Activated T-cell treated with anti-CD3 and anti-CD28 coated beads, Interleukin-2, amount 50 U/mL, for 4 hours (primary cell): ENCODE results near the gene MGARP. TPM values are rescaled to one million over a fixed set of nuclear protein-coding genes. Genes with fewer than 3 reads are reported as not detected.

Source experiments
- ATAC-seq, 2 donors: fragments of 200-7000 bp; cut with Tn5 transposase; one replicate each; pipeline ENCODE4 v1.10.0; 2021
- DNase-seq: peaks from one replicate; pipeline ENCODE4 v3.0.0-alpha.2; 2020
- H3K27me3 Mint-ChIP-seq: one replicate; pipeline ENCODE4 v1.8.0; 2021; ENCODE audit warnings: low read depth, mixed read lengths
- H3K36me3 Mint-ChIP-seq: one replicate; pipeline ENCODE4 v1.8.0; 2022; ENCODE audit warnings: mixed read lengths; ENCODE audit not compliant: insufficient read depth
- H3K4me1 Mint-ChIP-seq: one replicate; pipeline ENCODE4 v1.8.0; 2021; ENCODE audit warnings: low read depth, mixed read lengths
- H3K4me3 Mint-ChIP-seq: one replicate; pipeline ENCODE4 v1.8.0; 2021; ENCODE audit warnings: mild to moderate bottlenecking, moderate library complexity, mixed read lengths
- H3K9me3 Mint-ChIP-seq: one replicate; pipeline ENCODE4 v1.8.0; 2021; ENCODE audit warnings: mixed read lengths
- total RNA-seq, 3 donors: library from RNA; stranded (reverse); gene quantifications; one replicate each; pipeline ENCODE4 v1.2.1, GENCODE V29; 2021

The MGARP gene
- total RNA-seq, 3 donors from 2014 or later, result 0.23 TPM; not detected in 2

DNA sequence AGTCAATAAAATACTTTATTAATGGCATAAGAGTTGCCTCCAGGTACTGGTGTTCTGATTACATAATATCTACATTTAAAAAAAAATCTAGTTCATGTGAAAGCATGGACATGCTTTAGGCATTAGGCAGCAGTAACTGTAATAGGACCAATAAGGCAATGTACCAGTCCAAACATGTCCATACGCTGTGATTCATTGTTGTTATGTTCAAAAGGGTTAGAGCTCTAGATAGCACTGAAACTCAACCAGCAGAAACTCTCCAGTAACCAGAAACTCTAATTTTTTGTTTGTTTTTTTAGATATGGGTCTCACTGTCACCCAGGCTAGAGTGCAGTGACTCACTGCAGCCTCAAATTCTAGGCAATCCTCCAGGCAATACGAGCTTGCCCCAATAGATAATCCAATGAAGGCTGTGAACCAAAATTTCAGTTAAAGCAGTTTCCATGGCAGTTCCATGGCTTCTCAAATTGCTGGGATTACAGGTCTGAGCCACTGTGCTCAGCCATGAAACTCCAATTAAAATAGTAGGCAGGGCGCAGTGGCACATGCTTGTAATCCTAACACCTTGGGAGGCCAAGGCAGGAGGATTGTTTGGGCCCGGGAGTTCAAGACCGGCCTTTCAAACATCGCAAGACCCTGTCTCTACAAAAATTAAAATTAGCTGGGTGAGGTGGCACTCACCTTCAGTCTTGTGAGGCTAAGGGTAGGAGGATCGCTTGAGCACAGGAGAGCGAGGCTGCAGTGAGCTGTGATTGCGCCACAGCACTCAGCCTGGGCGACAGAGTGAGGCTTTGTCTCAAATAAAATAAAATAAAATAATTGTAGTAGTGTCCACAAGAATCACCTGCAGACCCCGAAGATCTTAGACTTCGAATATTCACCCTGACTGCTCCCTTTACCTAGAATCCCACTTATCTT is 36.3 kb downstream of the MGARP start:
- H3K4me3 Mint-ChIP-seq, result no peak overlapping the region
- H3K4me1 Mint-ChIP-seq, result no peaks in the 10 kb centered on the region
- peaks cover 8% of the 10 kb centered on the region for H3K9me3 Mint-ChIP-seq
- no peaks in the 10 kb centered on the region for H3K36me3 Mint-ChIP-seq
- H3K27me3 Mint-ChIP-seq, result no peaks in the 10 kb centered on the region
- no peak for ATAC-seq
- DNase-seq, result no peak

DNA sequence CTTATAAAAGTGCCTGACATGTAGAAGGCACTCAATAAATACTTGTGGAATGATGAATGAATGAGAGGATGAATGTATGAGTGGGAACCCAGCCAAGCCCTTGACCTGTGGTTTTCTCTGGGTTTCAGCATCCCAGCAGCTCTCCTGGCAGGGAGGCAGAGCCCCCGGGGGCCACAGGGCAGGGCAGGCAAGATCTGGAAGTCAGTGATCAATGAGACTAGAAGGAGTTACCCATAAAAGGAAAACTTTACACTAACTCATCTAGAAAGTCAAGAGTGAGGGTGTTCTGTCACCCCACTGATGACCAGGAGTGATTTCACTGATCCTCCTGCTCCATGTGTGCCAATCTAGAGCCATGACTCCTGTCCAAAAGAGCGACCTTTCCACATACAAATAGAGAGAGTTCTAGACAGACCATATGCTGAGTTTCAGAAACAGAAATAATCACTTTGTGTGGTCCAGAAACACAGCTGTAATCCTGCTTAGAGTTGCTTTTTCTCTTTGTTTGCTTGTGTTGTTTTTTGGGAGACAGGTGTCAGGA is 37.4 kb downstream of the MGARP start:
- Mint-ChIP-seq H3K4me3 (no peak overlapping the region), H3K36me3 (no peaks in the 10 kb centered on the region), H3K4me1 (peaks cover 3% of the 10 kb centered on the region), H3K27me3 (no peaks in the 10 kb centered on the region), H3K9me3 (peaks cover 8% of the 10 kb centered on the region)
- DNase-seq (no peak), ATAC-seq (no peak)

DNA sequence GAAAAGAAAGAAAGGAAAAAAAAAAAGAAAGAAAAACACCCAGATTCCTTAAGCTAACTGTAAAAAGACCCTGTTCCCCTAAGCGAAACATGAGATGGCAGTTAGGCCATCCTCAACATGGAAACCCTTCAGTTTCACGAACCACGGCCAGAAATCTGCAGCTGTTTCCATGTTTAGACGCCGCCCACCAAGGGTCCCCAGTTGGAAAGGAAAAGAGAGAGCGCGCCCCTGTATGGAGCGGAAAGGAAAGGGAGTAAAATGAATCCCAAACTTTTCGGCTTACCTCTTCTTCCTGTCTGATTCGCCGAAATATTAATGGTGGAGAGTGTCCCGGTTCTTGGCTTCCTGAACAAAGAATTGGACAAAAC is 38.3 kb downstream of the MGARP start:
- Mint-ChIP-seq H3K4me1 (peaks cover 3% of the 10 kb centered on the region), H3K9me3 (peaks cover 8% of the 10 kb centered on the region), H3K4me3 (no peak overlapping the region), H3K36me3 (no peaks in the 10 kb centered on the region), H3K27me3 (no peaks in the 10 kb centered on the region)
- ATAC-seq, result no peak
- no peak for DNase-seq

DNA sequence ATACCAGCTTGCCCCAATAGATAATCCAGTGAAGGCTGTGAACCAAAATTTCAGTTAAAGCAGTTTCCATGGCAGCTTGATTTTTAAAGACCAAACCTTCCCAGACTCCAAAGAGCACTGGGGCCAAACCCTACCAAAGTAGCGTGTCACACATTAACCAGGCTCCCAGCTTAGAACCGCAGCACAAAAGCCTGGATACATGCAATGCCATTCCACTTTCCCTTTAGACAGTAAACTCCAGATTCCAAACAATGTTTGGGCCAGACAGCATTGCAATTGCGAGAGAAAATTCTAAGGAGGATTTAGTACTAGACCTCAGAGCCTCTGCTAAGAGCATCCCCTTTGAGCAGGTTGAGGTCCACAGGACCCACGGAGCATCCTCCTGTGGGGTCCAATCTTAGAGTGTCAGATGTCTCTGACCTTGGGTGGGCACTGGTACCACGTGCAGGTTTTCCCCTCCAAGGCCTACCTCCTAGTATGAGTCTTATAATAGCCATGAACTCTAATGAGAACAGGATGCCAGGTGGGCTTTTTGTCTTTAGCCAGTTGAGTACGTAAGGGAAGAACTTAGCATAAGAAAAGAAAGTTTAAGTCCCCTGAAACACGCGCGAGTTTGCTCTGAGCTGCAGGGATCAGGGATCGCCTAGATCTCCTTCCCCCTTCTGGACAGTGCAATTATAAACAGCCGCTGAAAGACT is 38.8 kb downstream of the MGARP start:
- no peaks in the 10 kb centered on the region for H3K27me3 Mint-ChIP-seq
- H3K36me3 Mint-ChIP-seq, result no peaks in the 10 kb centered on the region
- H3K4me1 Mint-ChIP-seq, result peaks cover 3% of the 10 kb centered on the region
- DNase-seq, result no peak
- ATAC-seq, result no peak
- no peak overlapping the region for H3K4me3 Mint-ChIP-seq
- peaks cover 8% of the 10 kb centered on the region for H3K9me3 Mint-ChIP-seq

DNA sequence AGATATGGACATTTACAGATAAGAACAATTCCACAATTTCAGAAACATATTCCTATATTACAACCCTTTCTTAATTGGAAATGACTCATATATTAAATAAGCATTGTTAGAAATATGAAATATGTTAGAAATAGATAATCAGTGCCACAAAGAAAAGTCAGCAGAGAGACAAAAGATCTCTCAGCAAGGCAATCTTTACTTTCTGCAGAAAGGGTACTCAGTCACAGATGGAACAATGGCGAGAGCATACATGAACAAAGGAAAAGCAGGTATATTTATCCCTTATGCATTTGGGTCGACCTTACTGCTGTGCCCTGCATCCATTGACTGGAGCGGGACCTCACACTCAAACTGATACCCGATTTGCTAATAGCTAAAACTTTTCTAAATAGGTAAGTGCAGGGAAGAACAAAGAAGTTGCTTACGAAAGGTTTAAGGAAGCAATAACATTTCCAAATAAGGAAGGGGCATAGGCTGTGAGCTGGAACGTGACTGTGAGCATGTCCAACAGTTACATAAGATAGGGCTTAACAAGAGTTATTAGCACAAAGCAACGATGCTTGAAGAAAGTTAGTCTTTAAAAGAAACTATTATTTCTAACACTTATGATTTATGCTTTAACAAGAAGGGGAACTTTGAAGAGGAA is 40.8 kb downstream of the MGARP start:
- ATAC-seq, result no peak
- H3K36me3 Mint-ChIP-seq, result no peaks in the 10 kb centered on the region
- H3K4me3 Mint-ChIP-seq, result no peak overlapping the region
- DNase-seq, result no peak
- peaks cover 8% of the 10 kb centered on the region for H3K9me3 Mint-ChIP-seq
- H3K27me3 Mint-ChIP-seq, result no peaks in the 10 kb centered on the region
- H3K4me1 Mint-ChIP-seq, result peaks cover 3% of the 10 kb centered on the region

DNA sequence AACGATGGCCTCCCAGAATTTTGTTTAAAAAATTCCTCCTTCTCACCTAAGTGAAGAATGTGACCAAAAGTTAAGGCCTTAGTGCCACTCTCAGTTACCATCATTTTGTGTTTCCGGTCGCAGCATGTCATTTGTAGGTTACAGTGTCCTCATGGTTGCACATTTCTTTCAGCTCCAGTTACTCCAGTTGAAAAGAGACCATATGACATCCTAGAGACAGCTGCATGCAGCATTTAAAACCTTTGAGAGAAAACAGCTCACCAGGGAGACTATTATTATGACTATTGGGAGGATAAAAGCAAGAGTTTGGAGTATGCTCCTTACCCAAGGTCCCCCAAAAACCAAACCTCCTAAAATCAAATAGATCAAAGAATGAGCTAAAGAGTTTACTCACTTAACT is 45.8 kb downstream of the MGARP start:
- DNase-seq, result no peak
- Mint-ChIP-seq H3K9me3 (peaks cover 6% of the 10 kb centered on the region), H3K36me3 (no peaks in the 10 kb centered on the region), H3K4me1 (peaks cover 5% of the 10 kb centered on the region), H3K27me3 (no peaks in the 10 kb centered on the region), H3K4me3 (no peak overlapping the region)
- ATAC-seq, result no peak

DNA sequence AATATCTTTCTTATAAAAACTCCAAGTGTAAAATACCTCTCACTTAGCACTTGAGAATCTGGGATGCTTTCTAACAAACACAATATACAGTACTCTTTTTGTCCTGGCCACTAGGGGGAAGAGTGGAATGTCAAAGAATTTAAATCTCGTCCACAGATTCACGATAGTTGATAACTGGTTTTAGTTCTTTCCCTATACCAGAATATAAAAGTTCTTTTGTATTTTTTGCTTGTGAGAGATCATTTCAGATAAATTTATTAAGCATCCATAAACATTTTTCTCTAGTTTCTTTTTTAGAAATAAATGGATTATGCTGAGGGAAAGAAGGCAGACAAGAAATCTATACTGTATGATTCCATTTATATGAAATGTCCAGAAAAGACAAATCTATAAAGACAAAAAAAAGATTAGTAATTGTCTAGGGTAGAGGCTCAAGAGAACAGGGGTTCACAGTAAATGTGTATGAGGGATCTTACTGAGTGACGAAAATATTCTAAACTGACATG is 50.4 kb downstream of the MGARP start:
- Mint-ChIP-seq H3K36me3 (no peaks in the 10 kb centered on the region), H3K4me1 (peaks cover 2% of the 10 kb centered on the region), H3K4me3 (no peak overlapping the region), H3K27me3 (no peaks in the 10 kb centered on the region), H3K9me3 (no peaks in the 10 kb centered on the region)
- no peak for DNase-seq
- ATAC-seq, result no peak

DNA sequence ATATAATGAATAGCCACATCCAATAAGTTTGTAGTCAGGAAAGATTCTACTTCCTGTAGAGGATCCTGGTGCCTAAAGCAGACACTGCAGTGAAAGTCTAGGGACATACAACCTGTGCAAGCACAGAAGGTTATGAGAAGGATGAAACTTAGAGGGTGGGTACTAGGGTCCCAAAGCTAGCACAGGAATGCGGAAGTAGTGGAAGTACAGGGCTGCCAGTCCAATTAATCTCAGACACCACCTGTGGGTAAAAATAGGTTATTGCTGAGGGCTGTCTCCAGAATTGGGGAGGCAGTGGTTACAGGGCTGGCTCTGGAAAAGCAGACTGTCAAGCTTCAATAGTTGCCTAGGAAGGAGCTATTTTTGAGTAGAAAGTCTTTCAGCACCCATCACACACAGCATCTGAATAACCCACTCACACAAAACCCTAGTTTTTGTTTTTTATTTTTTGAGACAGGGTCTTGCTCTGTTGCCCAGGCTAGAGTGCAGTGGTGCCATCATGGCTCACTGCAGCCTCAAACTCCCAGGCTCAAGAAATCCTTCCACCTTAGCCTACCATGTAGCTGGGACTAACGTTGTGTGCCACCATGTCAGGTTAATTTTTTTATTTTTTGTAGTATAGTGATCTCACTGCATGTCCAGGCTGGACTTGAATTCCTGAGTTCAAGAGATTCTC is 52.2 kb downstream of the MGARP start:
- Mint-ChIP-seq H3K4me1 (peaks cover 5% of the 10 kb centered on the region), H3K27me3 (no peaks in the 10 kb centered on the region)

DNA sequence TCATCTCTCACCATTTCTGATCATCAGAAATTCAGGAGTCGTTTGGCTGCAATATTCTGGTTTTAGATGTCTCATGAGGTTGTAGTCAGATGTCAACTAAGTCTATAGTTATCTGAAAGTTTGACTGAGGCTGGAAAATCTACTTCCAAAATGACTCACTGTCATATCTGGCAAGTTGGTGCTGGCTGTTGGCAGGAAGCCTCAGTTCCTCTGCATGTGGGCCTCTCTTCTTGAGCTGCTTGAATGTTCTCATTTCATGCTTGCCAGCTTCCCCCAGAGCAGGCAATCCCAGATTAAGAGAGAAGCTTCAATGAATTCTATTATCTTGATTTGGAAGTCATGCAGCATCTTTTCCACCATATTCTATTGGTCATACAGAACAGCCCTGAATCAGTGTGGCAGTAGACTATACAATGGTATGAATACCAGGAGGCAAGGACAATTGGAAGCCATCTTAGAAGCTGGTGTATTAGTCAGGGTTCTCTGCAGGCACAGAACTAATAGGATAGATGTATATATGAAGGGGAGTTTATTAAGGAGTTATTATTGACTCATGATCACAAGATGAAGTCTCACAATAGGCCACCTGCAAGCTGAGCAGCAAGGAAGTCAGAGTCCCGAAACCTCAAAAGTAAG is 56.2 kb downstream of the MGARP start:
- H3K36me3 Mint-ChIP-seq, result no peaks in the 10 kb centered on the region
- no peak overlapping the region for H3K4me3 Mint-ChIP-seq
- H3K4me1 Mint-ChIP-seq, result peaks cover 9% of the 10 kb centered on the region
- peak; percentile 41 to 48 for ATAC-seq
- H3K27me3 Mint-ChIP-seq, result no peaks in the 10 kb centered on the region
- H3K9me3 Mint-ChIP-seq, result no peaks in the 10 kb centered on the region
- DNase-seq, result no peak

More for the DNA sequence above, 52.2 kb downstream of the MGARP start:
- no peaks in the 10 kb centered on the region for H3K36me3 Mint-ChIP-seq
- DNase-seq (no peak), ATAC-seq (peak; percentile 34 to 38)
- no peaks in the 10 kb centered on the region for H3K9me3 Mint-ChIP-seq
- H3K4me3 Mint-ChIP-seq, result no peak overlapping the region

DNA sequence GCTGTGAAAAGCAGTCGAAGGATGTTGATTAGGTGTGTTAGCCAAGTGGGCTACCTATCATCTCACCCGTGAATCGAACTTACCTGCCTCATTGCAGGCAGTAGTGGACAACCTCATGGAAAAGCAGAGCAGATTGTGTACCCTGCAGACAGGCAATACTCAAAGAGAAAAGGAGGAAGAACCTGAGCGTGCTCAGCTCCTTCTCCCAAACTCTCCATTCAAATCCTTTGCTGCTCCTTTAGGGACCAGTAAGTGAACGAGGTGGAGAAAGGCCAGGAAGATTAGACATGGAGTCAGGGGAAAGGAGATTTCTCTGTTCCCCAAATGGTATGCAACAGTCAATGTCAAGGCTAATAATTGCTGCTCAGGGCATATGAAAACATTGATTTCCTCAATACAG is 57.8 kb downstream of the MGARP start:
- no peak for DNase-seq
- H3K4me3 Mint-ChIP-seq, result no peak overlapping the region

DNA sequence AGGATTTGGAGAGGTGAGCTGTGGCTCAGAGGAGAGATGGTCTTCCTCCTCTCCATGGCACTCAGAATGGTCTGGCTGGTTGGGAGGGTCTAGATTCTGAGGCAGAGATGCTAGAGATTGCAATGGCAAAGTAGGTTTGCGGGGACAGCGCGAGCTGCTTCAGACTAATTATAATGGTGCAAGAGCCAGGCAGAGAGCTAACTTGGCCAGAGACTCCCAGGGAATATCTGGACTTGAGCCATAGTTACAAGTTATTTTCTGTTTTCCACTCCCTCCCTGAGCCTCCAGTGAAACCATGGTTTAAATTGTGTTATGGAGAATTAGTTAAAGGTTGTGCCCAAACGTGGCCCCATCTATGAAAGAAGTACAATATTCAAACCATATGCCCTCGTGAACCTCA is 58.3 kb downstream of the MGARP start:
- H3K9me3 Mint-ChIP-seq, result no peaks in the 10 kb centered on the region
- H3K27me3 Mint-ChIP-seq, result no peaks in the 10 kb centered on the region
- no peak overlapping the region for H3K4me3 Mint-ChIP-seq
- no peak for DNase-seq
- H3K4me1 Mint-ChIP-seq, result peaks cover 9% of the 10 kb centered on the region
- H3K36me3 Mint-ChIP-seq, result no peaks in the 10 kb centered on the region
- no peak for ATAC-seq

More for the DNA sequence above, 57.8 kb downstream of the MGARP start:
- Mint-ChIP-seq H3K36me3 (no peaks in the 10 kb centered on the region), H3K4me1 (peaks cover 9% of the 10 kb centered on the region), H3K27me3 (no peaks in the 10 kb centered on the region), H3K9me3 (no peaks in the 10 kb centered on the region)
- ATAC-seq, result no peak

DNA sequence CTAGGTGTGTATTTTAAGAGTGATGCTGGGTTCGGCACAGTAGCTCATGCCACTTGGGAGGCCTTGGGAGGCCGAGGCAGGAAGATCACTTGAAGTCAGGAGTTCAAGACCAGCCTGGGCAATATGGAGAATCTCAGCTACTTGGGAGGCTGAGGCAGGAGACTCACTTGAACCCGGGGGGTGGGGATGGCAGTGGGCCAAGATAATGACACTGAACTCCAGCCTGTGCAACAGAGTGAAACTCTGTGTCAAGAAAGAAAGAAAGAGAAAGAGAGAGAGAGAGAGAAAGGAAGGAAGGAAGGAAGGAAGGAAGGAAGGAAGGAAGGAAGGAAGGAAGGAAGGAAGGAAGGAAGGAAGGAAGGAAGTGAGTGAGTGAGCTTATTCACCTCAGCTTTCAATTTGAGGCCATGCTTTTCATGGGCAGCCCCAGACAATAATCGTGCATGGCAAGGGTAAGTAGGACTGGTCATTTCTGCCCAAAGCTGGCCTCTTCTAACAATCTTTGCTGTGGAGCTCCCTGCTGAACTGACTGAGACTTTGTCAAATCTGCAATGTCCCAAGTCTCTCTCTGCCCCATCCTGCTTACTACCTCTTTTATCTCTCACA is 60.5 kb downstream of the MGARP start:
- DNase-seq, result no peak
- Mint-ChIP-seq H3K36me3 (no peaks in the 10 kb centered on the region), H3K4me3 (no peak overlapping the region), H3K27me3 (no peaks in the 10 kb centered on the region), H3K4me1 (peaks cover 12% of the 10 kb centered on the region), H3K9me3 (no peaks in the 10 kb centered on the region)
- no peak for ATAC-seq
